ENCODE results near the gene GEMIN7. TPM values are rescaled to one million over a fixed set of nuclear protein-coding genes. Genes with fewer than 3 reads are reported as not detected.
A peak's percentile ranks its signal among the peaks of the same experiment; 100 is the strongest.

The GEMIN7 gene
- total RNA-seq, 2 donors from 2014 or later: 8.3 to 54.3 TPM

DNA sequence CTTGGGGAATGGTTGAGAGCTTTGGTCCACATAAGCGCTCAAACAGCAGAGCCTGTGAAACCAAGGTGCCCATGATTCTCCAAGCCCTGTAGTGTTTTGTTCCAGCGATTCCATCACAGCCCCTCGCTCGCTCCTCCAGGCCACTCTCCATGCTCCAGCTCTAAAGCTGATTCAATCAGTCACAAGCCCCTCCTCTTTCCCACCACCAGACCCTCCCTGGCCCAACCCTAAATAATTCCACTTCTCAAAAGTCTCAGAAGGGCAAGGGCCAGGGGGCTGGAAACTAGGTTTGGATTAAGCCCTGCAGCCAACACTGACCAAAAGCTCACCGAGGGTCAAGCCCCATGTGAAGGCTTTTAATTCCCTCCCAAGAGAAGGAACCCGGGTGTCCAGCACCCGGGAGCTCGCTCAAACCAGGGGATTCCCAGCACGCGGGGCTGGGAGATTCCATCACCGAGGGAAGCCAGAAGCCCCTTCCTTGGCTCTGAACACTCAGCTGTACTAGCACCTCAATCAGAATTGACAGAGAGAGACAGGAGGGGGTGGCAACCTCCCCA, 4.2 kb upstream of the GEMIN7 start:
- H3K9me3 Mint-ChIP-seq: no peaks in the 10 kb centered on the region
- no peak for DNase-seq (ENCODE audit: low spot score in 2 of 2)
- no peak for ATAC-seq
- peaks cover 5 to 8% of the 10 kb centered on the region in 2 donors for H3K36me3 Mint-ChIP-seq
- H3K27ac Mint-ChIP-seq: peak overlapping the region in 1 of 2 donors; percentile 35

DNA sequence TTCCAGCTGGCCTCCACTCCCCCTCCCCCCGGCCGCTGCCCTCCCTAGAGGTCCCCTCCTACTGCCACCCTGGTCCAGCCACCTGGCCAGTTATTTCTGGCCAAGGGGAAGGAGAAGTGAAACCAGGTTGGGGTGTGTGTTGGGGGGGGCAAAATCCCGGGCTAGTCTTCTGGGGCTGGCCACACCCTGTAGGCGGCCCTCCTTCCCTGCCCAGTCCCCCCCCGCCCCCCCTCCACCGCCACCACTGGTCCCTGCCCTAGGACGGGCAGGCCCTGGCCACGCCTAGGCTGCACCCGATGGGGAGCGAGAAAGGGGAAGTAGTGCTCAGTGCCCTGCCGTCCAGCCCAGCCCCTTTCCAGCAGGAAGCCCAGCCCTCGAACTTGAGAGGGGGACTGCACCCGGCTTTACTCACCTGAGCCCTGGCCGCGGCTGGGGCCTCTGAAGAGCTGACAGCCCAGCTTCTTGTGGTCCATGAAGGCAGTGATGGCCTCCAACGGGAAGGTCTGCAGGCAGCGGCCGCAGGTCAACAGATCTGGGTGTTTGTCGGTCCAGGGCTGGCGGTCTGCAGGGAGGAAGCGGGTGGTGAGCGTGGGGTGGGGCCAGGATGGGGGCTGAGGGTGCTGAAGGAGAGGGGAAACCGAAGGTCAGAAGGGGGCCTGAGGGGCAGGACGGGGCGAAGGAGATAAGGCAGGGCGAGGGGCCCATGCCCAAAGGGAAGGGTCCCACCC, 3.6 kb upstream of the GEMIN7 start:
- DNase-seq (ENCODE audit: low spot score in 2 of 2) (peak; percentile 30 to 74), ATAC-seq (peak; percentile 29 to 72)
- Mint-ChIP-seq H3K27ac (peak overlapping the region; percentile 53 to 73), H3K9me3 (no peaks in the 10 kb centered on the region), H3K36me3 (peaks cover 5 to 15% of the 10 kb centered on the region in 2 donors)

DNA sequence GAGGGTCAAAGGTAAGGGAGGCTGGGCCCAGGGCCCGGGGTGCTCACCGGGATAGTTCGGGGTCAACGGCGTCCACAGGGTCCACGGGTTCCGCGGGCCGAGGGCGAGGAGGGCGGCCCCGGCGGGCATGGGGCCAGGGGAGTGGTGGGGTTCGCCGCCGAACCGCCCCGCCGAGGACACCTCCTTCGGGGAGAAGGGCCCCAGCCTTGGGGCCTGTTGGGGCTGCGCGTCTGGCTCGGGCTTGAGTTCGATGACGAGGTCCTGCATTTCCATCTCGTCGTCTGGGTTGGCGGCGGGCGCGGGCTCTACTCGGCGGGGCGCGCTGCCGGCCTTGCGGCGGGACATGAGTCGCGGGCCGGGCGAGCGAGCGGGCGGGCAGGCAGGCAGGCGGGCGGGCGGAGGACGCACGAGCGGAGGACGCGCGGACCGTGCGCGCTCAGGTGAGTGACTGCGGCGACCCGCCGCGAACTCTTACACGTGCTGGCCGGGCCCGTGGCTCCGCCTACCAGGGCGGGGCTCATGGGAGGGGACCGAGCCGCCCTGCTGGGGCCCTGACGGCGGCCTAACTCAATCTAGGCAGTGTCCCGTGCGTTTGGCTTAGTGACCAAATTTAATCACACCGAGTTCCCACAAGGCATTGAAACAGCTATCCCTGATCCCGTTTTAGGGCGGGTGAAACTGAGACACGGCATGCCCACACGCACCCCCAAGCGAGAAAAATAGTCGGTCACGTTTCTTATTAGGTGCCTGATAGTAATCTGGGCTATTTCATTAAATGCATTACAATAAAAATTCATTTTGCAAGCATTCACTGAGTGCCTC, 2.8 kb upstream of the GEMIN7 start, which contains the start of gene ZNF296:
Gene ZNF296 (minus strand): TSS at position 450 of the 822 bp plus-strand sequence. CDS start 105 bp downstream, at position 345.
- peak within 1 kb of the TSS; percentile 53 to 89 for H3K27ac Mint-ChIP-seq
- no peaks in the 10 kb centered on the region for H3K9me3 Mint-ChIP-seq
- peak; percentile 69 to 86 for ATAC-seq
- H3K36me3 Mint-ChIP-seq: peaks cover 5 to 22% of the 10 kb centered on the region in 2 donors
- DNase-seq (ENCODE audit: low spot score in 2 of 2): peak; percentile 85 to 87

DNA sequence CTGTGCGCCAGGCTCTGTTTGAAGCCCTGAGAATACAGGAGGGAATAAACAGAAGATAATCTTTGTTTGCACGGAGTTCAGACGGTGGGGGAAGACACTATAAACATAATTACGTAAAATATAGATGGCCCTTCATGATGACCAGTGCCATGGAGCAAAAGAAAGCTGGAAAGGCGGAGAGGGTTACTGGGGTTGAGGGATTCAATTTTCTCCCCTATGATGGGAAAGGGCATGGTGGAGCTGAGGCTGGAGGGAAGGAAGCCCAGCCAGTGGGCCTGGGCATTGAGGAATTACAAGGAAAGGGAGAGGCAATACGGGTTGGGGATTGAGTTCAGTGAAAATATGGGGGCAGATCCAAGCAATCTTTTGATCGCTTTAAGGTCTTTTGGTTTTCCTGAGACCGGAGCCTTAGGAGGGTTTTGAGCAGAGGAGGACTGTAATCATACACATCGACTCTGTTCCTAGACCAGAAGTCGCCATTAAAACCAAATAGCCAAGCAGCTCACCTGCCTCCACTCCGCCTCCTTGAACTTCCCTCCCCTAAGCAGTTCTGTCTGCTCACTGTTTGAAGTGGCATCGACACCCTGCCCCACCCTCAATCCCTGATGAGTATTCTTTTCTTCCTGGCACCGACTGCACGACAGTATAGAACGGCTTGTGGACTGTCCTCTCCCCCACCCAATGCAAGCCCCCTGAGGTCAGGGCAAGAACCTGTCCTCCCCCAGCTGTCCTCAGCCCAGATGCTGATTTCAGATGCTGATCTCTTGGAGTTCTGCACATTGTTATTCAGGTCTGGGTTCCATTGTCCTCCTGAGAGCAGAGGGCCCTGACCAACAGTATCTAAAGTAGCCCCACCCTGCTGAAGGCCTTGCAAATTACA, 2.0 kb upstream of the GEMIN7 start:
- peak overlapping the region; percentile 26 to 89 for H3K27ac Mint-ChIP-seq
- no peak for ATAC-seq
- peaks cover 5 to 30% of the 10 kb centered on the region in 2 donors for H3K36me3 Mint-ChIP-seq
- no peak for DNase-seq (ENCODE audit: low spot score in 2 of 2)
- H3K9me3 Mint-ChIP-seq: no peaks in the 10 kb centered on the region

DNA sequence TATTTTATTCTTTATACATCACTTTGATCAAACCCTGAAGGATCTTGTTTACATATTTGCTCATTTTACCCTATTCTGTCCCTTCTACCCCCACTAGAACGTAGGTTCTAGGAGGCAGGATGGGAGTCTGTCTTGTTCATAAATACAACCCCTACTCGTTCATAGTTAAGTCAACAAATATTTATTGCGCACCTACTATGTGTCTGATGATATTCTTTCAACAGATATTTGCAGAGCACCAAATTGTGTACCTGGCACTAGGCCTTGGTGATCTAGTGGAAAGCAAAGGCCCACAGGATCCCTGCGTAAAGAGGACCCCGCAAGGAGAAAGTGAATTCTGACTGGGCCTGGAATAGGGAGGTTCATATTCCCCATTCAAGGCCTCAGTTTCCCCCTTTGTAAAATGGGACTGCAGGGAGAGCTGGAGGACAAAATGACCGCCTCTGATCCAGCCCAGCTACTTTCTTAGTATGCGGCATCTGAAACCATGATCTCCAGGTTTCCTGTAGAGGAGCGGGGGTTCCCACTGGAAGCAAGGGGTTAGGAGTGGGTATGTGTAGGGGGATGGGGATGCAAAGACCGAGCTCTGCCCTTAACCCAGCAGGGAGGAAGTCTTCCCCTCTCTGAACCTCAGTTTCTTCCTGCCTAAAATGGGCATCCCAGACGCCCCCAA, 534 bp upstream of the GEMIN7 start:
- Mint-ChIP-seq H3K36me3 (peaks cover 5 to 34% of the 10 kb centered on the region in 2 donors), H3K27ac (peak overlapping the region; percentile 29 to 90), H3K9me3 (no peaks in the 10 kb centered on the region)
- ATAC-seq (peak in 1 of 2 donors; percentile 2), DNase-seq (ENCODE audit: low spot score in 2 of 2) (no peak)

DNA sequence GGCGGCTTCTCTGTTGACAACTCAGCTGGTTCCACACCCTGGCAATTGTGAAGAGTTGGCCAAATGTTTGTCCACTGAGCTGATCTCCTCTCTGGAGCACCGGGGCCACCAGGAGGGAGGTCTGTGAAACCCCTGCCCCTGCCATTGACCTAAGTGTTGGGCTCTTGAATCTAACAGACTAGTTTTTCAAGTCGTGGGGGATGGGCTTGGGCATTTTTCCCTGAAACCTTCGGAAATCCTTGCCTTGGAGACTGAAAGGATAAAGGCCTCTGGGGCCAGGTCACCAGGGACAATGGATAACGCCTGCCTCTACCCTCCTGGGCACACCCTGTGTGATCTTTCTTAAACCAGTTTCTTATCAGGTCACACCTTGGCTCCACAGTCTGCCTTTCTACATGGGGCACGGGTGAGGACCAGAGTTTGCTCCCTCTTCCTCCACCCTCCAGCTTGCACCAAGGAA, 881 bp downstream of the GEMIN7 start:
- DNase-seq (ENCODE audit: low spot score in 2 of 2) (no peak), ATAC-seq (no peak)
- H3K36me3 Mint-ChIP-seq: peaks cover 5 to 34% of the 10 kb centered on the region in 2 donors
- no peaks in the 10 kb centered on the region for H3K9me3 Mint-ChIP-seq
- H3K27ac Mint-ChIP-seq: peak overlapping the region; percentile 90 to 97

DNA sequence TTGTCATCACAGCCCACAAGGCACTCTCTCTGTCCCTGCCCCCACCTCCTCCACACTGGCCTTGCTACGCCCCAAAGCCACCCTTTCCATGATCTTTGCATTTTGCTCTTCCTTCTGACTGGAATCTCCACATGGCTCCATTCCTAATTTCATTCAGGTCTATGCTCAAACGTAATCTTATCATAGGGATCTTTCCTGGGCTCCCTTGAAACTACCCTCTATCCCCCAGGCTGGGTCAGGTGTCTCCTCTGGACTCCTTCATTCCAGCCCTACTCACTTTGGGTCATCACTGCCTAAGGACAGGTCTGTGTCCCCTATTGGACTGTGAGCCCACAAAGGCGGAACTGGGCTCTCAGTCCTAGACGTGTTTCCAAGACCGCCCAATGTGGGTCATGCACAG, 3.1 kb downstream of the GEMIN7 start:
- DNase-seq (ENCODE audit: low spot score in 2 of 2): no peak
- Mint-ChIP-seq H3K36me3 (peaks cover 5 to 40% of the 10 kb centered on the region in 2 donors), H3K27ac (peak overlapping the region; percentile 0 to 96), H3K9me3 (no peaks in the 10 kb centered on the region)
- ATAC-seq: no peak

DNA sequence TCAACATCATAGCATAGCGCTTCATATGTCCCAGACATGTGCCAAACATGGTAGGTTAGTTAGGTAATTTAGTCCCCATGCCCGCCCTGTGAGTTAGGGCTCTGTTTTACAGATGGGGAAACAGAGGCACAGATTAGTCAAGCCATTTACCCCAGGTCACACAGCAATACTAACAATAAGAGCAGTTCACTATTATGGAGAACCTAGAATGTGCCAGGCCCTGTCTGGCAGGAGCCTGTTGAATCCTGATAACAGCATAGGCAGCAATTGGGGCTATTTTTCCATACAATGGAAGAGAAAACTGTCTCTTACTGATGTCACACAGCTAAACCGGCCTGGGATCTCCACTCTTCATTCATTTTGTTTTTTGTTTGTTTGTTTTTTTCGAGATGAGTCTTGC, 7.4 kb downstream of the GEMIN7 start:
- Mint-ChIP-seq H3K27ac (peak overlapping the region; percentile 1 to 41), H3K36me3 (peaks cover 5 to 34% of the 10 kb centered on the region in 2 donors)

DNA sequence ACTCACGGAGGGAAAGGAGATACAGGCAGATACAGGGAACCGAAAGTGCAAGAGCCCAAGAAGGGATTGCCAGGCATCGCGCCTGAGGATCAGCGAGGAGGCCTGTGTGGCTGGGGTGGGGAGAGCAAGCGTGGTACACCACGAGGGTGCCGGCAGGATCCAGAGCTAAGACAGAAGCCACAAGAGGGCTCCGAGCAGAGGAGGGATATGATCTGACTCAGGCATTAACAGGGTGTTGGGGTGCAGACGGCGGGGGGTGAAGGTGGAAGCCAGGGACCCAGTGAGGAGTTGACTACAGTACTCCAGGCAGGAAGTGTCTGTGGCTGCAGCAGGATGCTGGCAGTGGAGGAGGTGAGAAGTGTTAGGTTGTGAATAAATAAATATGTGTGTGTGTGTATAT, 8.5 kb downstream of the GEMIN7 start:
- peaks cover 8 to 25% of the 10 kb centered on the region in 2 donors for H3K36me3 Mint-ChIP-seq
- H3K9me3 Mint-ChIP-seq: no peaks in the 10 kb centered on the region
- DNase-seq (ENCODE audit: low spot score in 2 of 2) (peak in 1 of 2 donors; percentile 25), ATAC-seq (peak; percentile 39 to 43)
- peak overlapping the region; percentile 41 to 90 for H3K27ac Mint-ChIP-seq

More for the DNA sequence above, 7.4 kb downstream of the GEMIN7 start:
- no peak for ATAC-seq
- DNase-seq (ENCODE audit: low spot score in 2 of 2): no peak
- no peaks in the 10 kb centered on the region for H3K9me3 Mint-ChIP-seq

DNA sequence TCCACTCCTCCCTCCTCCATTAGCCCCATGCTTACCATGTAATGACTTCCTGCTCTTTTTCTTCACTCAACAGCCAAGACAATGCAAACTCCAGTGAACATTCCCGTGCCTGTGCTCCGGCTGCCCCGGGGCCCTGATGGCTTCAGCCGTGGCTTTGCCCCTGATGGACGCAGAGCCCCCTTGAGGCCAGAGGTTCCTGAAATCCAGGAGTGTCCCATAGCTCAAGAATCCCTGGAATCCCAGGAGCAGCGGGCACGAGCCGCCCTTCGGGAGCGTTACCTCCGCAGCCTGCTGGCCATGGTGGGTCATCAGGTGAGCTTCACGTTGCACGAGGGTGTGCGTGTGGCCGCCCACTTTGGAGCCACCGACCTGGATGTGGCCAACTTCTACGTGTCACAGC, 11.0 kb downstream of the GEMIN7 start:
- Mint-ChIP-seq H3K9me3 (no peaks in the 10 kb centered on the region), H3K27ac (no peak overlapping the region), H3K36me3 (peaks cover 16 to 31% of the 10 kb centered on the region in 2 donors)
- no peak for ATAC-seq
- no peak for DNase-seq (ENCODE audit: low spot score in 2 of 2)

DNA sequence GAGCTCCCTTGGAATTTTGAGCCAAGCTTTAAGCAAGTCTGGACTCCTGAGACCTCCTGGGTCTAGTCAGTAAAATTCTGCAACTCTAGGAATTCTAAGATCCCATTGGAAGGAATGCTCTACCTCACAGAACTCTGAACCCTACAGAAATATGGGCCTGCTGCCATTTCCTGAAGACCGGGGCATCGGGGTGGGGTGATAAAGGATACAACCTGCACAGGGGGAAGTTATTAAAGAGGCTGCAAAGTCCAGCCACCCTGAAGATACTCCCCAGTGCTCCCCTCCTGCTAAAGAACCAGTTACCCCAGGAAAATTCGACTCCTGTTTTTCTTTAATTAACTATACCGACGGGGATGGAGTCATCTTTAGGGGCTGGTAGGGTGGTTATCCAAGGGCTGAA, 11.5 kb downstream of the GEMIN7 start:
- H3K27ac Mint-ChIP-seq: no peak overlapping the region
- peaks cover 16 to 27% of the 10 kb centered on the region in 2 donors for H3K36me3 Mint-ChIP-seq

DNA sequence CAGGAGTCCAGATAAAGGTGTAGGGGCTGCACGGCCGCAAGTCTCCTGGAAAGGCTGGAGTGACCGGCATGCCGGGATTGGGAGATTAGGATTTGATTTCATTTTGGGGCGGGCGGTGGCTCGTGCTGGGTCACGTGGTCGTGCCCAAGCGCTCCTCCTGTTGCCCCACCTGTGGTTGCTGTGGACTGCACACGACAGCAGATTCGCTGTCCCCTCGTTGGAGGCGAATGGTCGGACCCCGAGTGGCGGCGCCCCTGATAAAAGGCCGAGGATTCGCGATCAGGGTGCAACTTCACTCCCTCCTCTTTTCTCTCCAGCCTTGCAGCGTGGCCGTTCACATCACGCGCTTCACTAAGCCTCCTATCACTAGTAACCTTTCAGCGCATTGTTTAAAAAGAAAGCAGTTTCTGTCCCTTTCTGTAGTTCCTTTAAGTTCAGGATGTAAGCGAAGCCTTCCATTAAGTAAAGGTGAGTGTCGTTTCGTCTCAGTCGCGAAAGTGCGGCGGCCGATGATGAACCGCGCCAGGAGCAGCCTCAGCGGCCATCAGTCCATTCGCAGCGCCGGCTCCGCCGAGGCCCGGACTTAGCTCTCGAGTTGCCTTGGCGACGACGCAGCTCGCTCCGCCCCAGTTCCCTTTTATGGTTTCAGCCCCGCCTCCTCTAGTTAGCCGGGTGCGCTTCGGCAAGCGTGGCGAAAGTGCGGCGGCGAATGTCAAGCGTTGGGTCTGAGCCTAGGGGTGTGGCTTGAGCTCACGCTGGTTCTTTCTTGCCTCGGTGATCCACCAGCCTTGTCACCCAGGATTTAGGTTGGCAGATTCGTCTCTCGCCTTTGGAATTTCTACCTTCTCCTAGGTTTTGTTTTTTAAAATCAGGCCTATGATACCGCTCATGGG, 12.2 kb downstream of the GEMIN7 start:
- ATAC-seq (peak; percentile 84), DNase-seq (ENCODE audit: low spot score in 2 of 2) (peak; percentile 93 to 99)
- peaks cover 16 to 27% of the 10 kb centered on the region in 2 donors for H3K36me3 Mint-ChIP-seq

More for the DNA sequence above, 11.5 kb downstream of the GEMIN7 start:
- ATAC-seq (no peak), DNase-seq (ENCODE audit: low spot score in 2 of 2) (no peak)
- H3K9me3 Mint-ChIP-seq: no peaks in the 10 kb centered on the region

DNA sequence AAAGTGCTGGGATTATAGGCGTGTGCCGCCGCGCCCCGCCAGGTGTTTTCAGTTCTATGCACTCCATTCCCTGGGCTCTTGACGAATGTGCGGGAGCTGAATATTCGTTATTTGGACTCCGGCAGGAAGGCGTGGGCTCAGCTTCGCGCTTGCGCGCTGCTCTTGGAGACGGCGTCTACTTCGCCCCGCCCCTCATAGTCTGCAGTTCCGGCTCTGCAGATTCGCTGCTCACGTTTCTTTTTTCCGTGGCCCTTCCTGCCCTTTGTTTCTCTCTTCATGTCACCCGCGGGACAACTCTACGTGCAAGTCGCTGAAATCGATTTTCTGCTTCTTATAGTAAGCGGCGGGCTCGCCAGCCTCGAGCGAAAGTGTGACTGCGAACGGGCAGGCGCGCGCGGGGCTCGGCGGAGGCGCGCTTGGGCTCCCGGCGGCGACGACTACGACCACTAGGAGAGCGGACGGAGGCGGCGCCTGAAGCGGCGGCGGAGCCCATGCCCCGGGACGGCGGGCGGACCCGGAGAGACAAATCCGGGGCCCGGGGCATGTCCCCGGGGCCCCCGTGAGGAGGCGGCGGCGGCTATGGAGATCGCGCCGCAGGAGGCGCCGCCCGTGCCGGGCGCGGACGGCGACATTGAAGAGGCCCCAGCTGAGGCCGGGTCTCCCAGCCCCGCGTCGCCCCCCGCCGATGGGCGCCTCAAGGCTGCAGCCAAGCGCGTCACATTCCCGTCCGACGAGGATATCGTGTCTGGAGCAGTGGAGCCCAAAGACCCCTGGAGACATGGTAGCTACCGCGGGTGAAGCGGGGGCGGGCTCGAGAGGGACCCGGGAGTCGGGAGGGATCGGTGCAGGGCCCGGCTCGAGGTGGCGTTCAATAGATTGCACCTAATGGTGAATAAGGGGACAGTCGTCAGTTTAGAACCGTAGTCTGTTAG, 14.0 kb downstream of the GEMIN7 start, which contains the start of gene PPP1R37:
Gene PPP1R37 (plus strand): TSS at position 433 of the 932 bp plus-strand sequence. CDS start 147 bp downstream, at position 580.
- ATAC-seq (peak; percentile 79), DNase-seq (ENCODE audit: low spot score in 2 of 2) (peak; percentile 87 to 94)
- H3K36me3 Mint-ChIP-seq: peaks cover 16 to 20% of the 10 kb centered on the region in 2 donors
- H3K27ac Mint-ChIP-seq: peak within 1 kb of the TSS; percentile 90 to 99
- H3K9me3 Mint-ChIP-seq: no peaks in the 10 kb centered on the region

More for the DNA sequence above, 12.2 kb downstream of the GEMIN7 start:
- Mint-ChIP-seq H3K9me3 (no peaks in the 10 kb centered on the region), H3K27ac (peak overlapping the region; percentile 90 to 99)

Data from activated naive CD4-positive, alpha-beta T cell treated with anti-CD3 and anti-CD28 coated beads, Interleukin-2, amount 50 U/mL, for 72 hours (primary cell).